Upper lobe of left lung (tissue), 6 donors: Measurements from ENCODE around the gene ATXN7. TPM values are rescaled to one million over a fixed set of nuclear protein-coding genes. Genes with fewer than 3 reads are reported as not detected.

Source experiments
- ATAC-seq, 2 donors: fragments of 200-7000 bp; cut with Tn5 transposase; one replicate each; pipeline ENCODE4 v1.9.1; 2022; ENCODE audit warnings: mild to moderate bottlenecking in 2 of 2, moderate library complexity in 2 of 2; ENCODE audit not compliant: low FRiP score in 2 of 2
- DNase-seq, 2 donors: peaks; one replicate each; pipeline ENCODE4 v3.0.0-alpha.2; 2019 to 2020
- H3K27ac ChIP-seq, 4 donors: fragments of 200-600 bp; sonication (generic); one replicate each; pipeline ENCODE4 v1.5.1; 2016 to 2019
- H3K27me3 ChIP-seq, 4 donors: fragments of 200-600 bp; sonication (generic); one replicate each; pipeline ENCODE4 v1.5.1; 2017 to 2019
- H3K36me3 ChIP-seq, 4 donors: fragments of 200-600 bp; sonication (generic); one replicate each; pipeline ENCODE4 v1.5.1; 2016 to 2019
- H3K4me1 ChIP-seq, 4 donors: fragments of 200-600 bp; sonication (generic); one replicate each; pipeline ENCODE4 v1.5.1; 2018 to 2019
- H3K4me3 ChIP-seq, 4 donors: fragments of 200-600 bp; sonication (generic); one replicate each; pipeline ENCODE4 v1.5.1; 2017 to 2019; ENCODE audit warnings: mild to moderate bottlenecking in 2 of 4, moderate library complexity in 1 of 4
- H3K9me3 ChIP-seq, 4 donors: fragments of 200-600 bp; sonication (generic); one replicate each; pipeline ENCODE4 v1.5.1; 2018 to 2019
- CTCF ChIP-seq, 6 experiments: fragments of 450-650 bp in 4 of 6; fragments of 200-600 bp in 2 of 6; sonication (generic) in 2 of 6; IDR thresholded peaks; one replicate each; pipeline ENCODE4 v1.5.1; 2016 to 2019; ENCODE audit warnings: antibody characterized with exemption in 6 of 6
- EP300 ChIP-seq, 4 donors: sonication (generic); formaldehyde crosslinking; IDR thresholded peaks; one replicate each; pipeline ENCODE4 v1.5.1; 2017; ENCODE audit warnings: antibody characterized with exemption in 4 of 4, control low read depth in 2 of 4
- POLR2A ChIP-seq, 4 donors: fragments of 450-650 bp; IDR thresholded peaks; one replicate each; pipeline ENCODE4 v1.5.1; 2016 to 2017; ENCODE audit warnings: antibody characterized with exemption in 4 of 4, mild to moderate bottlenecking in 2 of 4
- POLR2AphosphoS5 ChIP-seq, 2 donors: sonication (generic); formaldehyde crosslinking; IDR thresholded peaks; one replicate each; pipeline ENCODE4 v1.5.1; 2017; ENCODE audit warnings: antibody characterized with exemption in 2 of 2
- WGBS, 2 donors: methylation state at CpG; one replicate each; pipeline ENCODE4 v1.1.5; 2017 to 2018; 5-methylcytosine and 5-hydroxymethylcytosine counted together
- total RNA-seq, 6 donors: library from RNA; depleted of rRNA in 4 of 6; stranded (reverse); fragments of >200 nt in 4 of 6; gene quantifications; one replicate each; pipeline versions ENCODE4 v1.1.0 to v1.2.1, GENCODE V29; 2016 to 2021
- donor health status: DM: no; HTN: no; CAD: no; lungs with moderate emphysema.
- donor health status: DM: no; HTN: yes; CAD: no; lungs with severe emphysema.

The ATXN7 gene
- total RNA-seq, 6 donors from 2014 or later, result 29.5 to 83.8 (median 42.3) TPM

- DNase-seq (no peak), ATAC-seq (no peak)
- Histone ChIP-seq H3K36me3 (no peaks in the 10 kb centered on the region), H3K27ac (no peak overlapping the region), H3K9me3 (no peaks in the 10 kb centered on the region), H3K4me1 (peaks cover 3 to 17% (median 11%) of the 10 kb centered on the region in 4 donors), H3K27me3 (no peaks in the 10 kb centered on the region), H3K4me3 (no peak overlapping the region)
- TF ChIP-seq POLR2A (IDR thresholded peaks at IDR 0.05), result no peak
- TF ChIP-seq CTCF (IDR thresholded peaks at IDR 0.05), result no peak
- TF ChIP-seq POLR2AphosphoS5 (IDR thresholded peaks at IDR 0.05), result no peak
- WGBS, 2 donors, result 83 to 85% methylated on average over 8 of the region's 8 CpGs
Observed at GRCh38 chr3:64027658-64028057, 164.0 kb downstream of the ATXN7 start.

GRCh38 chr3:64028754-64029153 is 165.1 kb downstream of the ATXN7 start:
- Histone ChIP-seq H3K27me3 (no peaks in the 10 kb centered on the region), H3K36me3 (no peaks in the 10 kb centered on the region), H3K4me3 (no peak overlapping the region), H3K4me1 (peaks cover 3 to 14% (median 8%) of the 10 kb centered on the region in 4 donors), H3K27ac (no peak overlapping the region), H3K9me3 (no peaks in the 10 kb centered on the region)
- no peak for TF ChIP-seq POLR2A (IDR thresholded peaks at IDR 0.05)
- TF ChIP-seq POLR2AphosphoS5 (IDR thresholded peaks at IDR 0.05), result no peak
- TF ChIP-seq CTCF (IDR thresholded peaks at IDR 0.05), result no peak
- no peak for TF ChIP-seq EP300 (IDR thresholded peaks at IDR 0.05)
- no peak for ATAC-seq
- DNase-seq, result no peak
- WGBS, 2 donors, result 70 to 82% methylated on average over 3 of the region's 3 CpGs

DNA sequence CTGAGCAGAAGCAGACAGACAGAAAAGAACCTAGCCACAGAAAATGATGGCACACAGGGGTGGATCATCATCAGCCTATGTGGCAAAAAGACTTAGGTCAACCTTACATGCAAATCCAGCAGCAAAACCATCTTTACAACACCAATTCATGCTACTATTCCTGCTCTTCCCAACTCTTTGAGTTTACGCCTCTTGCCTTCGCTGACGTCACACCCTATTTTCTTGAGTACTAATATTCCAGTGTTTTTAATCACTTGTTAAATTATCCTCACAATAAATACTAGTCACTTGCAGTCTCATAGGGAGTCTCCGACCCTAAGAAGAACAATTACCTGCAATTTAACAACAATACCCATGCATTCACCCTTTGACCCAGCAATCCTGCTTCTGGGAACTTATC is 165.6 kb downstream of the ATXN7 start:
- DNase-seq (no peak), ATAC-seq (no peak)
- WGBS, 2 donors, result 88 to 89% methylated on average over 4 of the region's 4 CpGs
- Histone ChIP-seq H3K4me3 (no peak overlapping the region), H3K9me3 (no peaks in the 10 kb centered on the region), H3K27me3 (no peaks in the 10 kb centered on the region), H3K36me3 (no peaks in the 10 kb centered on the region), H3K27ac (no peak overlapping the region), H3K4me1 (peaks cover 3 to 10% (median 6%) of the 10 kb centered on the region in 4 donors)
- TF ChIP-seq POLR2A (IDR thresholded peaks at IDR 0.05) (no peak), CTCF (IDR thresholded peaks at IDR 0.05) (no peak), POLR2AphosphoS5 (IDR thresholded peaks at IDR 0.05) (no peak)

DNA sequence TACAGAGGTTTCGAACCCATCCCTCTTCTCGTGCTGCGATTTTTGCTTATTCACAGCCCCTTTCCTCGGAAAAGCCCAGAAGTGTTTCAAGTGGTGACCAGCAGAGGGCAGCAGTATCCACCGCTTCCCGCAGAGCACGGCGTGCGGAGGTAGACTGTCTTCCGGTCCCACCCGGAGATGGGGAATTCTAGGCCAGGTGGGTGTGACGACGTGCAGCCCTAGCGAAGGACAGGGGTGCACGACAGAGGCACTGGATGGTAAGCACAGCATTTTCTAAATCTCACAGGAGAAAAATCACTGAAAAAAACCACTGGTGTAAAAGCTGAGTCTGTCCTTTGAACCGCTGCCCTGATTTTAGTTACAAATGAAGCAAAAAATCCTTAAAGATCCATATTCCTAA is 167.1 kb downstream of the ATXN7 start:
- Histone ChIP-seq H3K4me1 (peaks cover 3 to 10% (median 6%) of the 10 kb centered on the region in 4 donors), H3K27me3 (no peaks in the 10 kb centered on the region), H3K27ac (no peak overlapping the region), H3K9me3 (no peaks in the 10 kb centered on the region), H3K4me3 (peak overlapping the region in 3 of 4 donors; percentile 16 to 41 (median 22)), H3K36me3 (no peaks in the 10 kb centered on the region)
- ATAC-seq (peak; percentile 89 to 96), DNase-seq (peak; percentile 29 to 69)
- 5 to 6% methylated on average over 14 to 16 of the region's 16 CpGs for WGBS, 2 donors
- peak; percentile 69 to 92 (median 88) for TF ChIP-seq CTCF (IDR thresholded peaks at IDR 0.05)
- no peak for TF ChIP-seq EP300 (IDR thresholded peaks at IDR 0.05)
- TF ChIP-seq POLR2AphosphoS5 (IDR thresholded peaks at IDR 0.05), result peak in 1 of 2 donors; percentile 21
- peak in 1 of 4 donors; percentile 39 for TF ChIP-seq POLR2A (IDR thresholded peaks at IDR 0.05)
